IMR-90 (cell line): ENCODE data around the gene POMGNT1. TPM values are rescaled to one million over a fixed set of nuclear protein-coding genes. Genes with fewer than 3 reads are reported as not detected.

Experiments used
- BHLHE40 ChIP-seq: fragments of 150-350 bp; IDR thresholded peaks from 2 replicates; pipeline ENCODE4 v1.6.1; 2016; ENCODE audit warnings: mild to moderate bottlenecking, low read depth, low read length
- CEBPB ChIP-seq: IDR thresholded peaks from 2 replicates; pipeline ENCODE4 v1.6.1; 2012; ENCODE audit warnings: low read depth, low read length, improper control_type of control experiment
- FOS ChIP-seq: fragments of 150-350 bp; IDR thresholded peaks from 2 replicates; pipeline ENCODE4 v1.6.1; 2016; ENCODE audit warnings: low read depth, low read length
- RFX5 ChIP-seq: IDR thresholded peaks from 2 replicates; pipeline ENCODE4 v1.8.0; 2012; ENCODE audit warnings: low read depth, mild to moderate bottlenecking, low read length, moderate library complexity
- polyA plus RNA-seq, 3 experiments: library from polyadenylated mRNA; depleted of rRNA; stranded (reverse); fragments of >200 nt; gene quantifications; 2 replicates each; pipeline ENCODE4 v1.2.3, GENCODE V29; 2012; ENCODE audit warnings: low replicate concordance in 1 of 3
- total RNA-seq: library from RNA; depleted of rRNA; stranded (reverse); fragments of >200 nt; gene quantifications from 2 replicates; pipeline ENCODE4 v1.2.3, GENCODE V29; 2012
- TF ChIP-seq, protein P1 (sequence below): fragments of 150-350 bp; IDR thresholded peaks from 2 replicates; pipeline ENCODE4 v1.6.1; 2017; ENCODE audit warnings: mild to moderate bottlenecking, antibody characterized with exemption, low read length, low read depth

The POMGNT1 gene
- total and polyA plus RNA-seq, 2 of the 4 experiments (the other 2 are of a cell fraction) = 54.8 to 65.3 TPM

DNA sequence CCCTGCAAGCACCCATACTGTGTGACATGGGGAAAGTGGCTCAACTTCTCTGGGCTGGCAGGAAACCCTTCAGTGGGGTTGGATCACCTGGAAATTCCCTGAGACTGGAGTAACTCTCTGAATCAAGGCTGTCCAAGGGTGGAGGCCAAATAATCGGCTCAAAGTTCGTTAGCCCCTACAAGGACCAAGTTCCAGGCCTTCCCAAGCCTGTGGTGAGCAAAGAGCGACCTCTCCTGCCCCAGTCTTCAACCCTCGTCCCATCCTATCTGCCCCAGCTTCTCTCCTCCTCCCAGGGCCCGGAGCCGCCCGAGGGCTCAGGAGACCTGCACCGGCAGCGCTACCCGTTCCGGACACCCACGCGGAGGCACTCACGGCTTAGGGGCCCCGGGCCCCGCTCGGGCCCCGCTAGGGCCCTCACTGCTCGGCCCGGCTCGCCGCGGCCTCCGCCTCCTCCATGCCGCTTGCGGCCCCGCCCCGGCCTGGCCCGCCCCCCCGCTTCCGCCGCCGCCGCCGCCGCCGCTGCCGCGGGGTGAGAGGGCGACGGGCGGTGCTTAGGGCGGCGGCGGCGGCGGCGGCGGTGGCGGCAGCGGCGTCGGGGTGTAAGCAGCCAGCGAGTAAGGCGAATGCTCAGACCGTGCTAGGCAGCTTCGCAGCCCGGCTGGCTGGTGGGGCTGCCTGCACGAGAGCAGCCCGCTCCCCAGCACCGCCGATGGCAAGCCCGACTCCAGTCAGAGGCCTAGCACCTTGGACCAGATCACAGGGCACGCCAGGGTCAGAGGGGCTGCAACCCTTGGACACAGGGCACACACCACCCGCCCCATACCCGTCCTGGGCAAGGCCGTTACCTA, at the start of gene POMGNT1 (continued):
- TF ChIP-seq BHLHE40 = no peak
- no peak for TF ChIP-seq FOS
- TF ChIP-seq, protein P1, sequence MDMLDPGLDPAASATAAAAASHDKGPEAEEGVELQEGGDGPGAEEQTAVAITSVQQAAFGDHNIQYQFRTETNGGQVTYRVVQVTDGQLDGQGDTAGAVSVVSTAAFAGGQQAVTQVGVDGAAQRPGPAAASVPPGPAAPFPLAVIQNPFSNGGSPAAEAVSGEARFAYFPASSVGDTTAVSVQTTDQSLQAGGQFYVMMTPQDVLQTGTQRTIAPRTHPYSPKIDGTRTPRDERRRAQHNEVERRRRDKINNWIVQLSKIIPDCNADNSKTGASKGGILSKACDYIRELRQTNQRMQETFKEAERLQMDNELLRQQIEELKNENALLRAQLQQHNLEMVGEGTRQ = no peak
- no peak for TF ChIP-seq CEBPB
- TF ChIP-seq RFX5 = no peak
